Measurements from ENCODE around the gene CXCL13.
"Not testable (repeated sequence)": the region's sequence is repeated elsewhere in the genome, so short reads cannot be mapped to it uniquely, and the experiment has no call there.

The CXCL13 gene
- total RNA-seq: 0 to 3.9 (median 0) reads per million in 18 experiments

GRCh38 chr4:77605210-77605902 is at the start of gene CXCL13:
TSS of gene CXCL13 (plus strand) at chr4:77605820. CDS start at chr4:77605866, 46 bp downstream.
- DNase-seq: no peak

- DNase-seq: no peak
Measured at GRCh38 chr4:77560170-77560569, 45.5 kb upstream of the CXCL13 start.

GRCh38 chr4:77561720-77562119 is 43.9 kb upstream of the CXCL13 start:
- DNase-seq: not testable (repeated sequence)

DNA sequence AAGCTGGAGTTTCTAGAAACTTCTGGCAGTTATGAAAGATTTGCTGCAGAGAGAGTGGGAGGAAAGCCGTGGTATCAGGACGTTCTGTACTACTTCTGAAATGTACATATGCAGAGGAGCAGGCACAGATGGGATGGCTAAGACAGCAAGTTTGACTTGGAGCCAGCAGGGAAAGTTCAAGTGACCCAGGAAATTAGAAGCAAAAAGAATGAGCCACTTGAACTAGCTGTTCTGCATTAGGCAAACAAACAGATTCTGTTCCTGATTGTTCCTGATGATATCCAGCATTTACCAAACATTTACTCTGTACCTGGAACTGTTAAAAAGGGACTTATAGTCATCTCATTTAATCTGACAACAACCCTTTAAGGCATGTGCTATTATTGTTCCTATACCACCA is 41.4 kb upstream of the CXCL13 start:
- no peak for DNase-seq

GRCh38 chr4:77566148-77566547 is 39.5 kb upstream of the CXCL13 start:
- no peak for DNase-seq

DNA sequence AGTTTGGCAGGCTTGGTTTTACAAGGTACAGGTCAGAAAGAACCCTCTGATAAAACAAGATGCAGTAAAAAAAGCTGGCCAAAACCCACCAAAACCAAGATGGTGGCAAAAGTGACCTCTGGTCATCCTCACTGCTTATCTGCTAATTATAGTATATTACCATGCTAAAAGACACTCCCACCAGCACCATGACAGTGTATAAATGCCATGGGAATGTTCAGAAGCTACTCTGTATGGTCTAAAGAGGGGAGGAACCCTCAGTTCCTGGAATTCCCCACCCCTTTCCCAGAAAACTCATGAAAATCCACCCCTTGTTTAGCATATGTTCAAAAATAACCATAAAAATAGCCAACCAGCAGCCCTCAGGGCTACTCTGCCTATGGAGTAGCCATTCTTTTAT is 38.1 kb upstream of the CXCL13 start:
- DNase-seq: no peak

GRCh38 chr4:77570508-77571214 is 35.0 kb upstream of the CXCL13 start:
- not testable (repeated sequence) for DNase-seq

GRCh38 chr4:77576351-77576750 is 29.3 kb upstream of the CXCL13 start:
- no peak for DNase-seq

DNA sequence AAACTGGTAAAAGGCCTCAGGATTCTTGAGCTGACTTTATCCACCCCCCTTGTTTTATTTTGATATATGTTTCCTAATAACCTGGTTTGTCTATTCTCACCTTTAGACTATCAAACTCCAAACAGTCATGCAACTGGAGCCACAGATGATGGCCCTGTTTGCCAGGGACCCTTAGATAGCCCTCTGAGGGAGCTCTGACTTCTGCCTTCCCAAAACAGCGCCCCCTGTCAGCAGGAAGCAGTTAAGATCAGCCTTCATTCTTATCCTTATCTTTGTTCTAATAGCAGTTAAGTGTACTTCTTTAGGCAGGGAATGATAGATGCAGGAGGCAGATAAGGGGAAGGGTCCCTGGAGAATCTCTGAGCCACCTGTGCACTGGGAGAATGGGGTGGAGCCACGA is 27.5 kb upstream of the CXCL13 start:
- DNase-seq: no peak

- no peak for DNase-seq
Measured at GRCh38 chr4:77579406-77580076, 26.1 kb upstream of the CXCL13 start.

DNA sequence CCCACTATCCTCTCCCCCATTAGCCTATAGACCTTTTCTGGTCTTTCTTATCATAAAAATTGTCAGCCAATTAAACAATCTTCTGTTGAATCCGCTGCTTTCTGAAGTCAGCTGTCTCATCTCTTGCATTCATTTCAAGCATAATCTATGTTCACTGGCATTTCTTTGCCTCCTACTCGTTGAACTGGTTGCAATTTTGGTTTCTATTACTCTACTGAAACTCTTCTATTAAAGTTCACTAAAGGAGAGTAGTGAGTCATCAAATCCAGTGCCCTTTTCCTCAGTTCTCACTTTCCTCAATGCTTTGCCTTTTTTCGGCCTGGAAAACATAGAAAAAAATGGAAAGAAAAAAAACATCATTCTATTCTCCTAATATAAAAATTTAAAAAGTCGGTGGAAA is 23.9 kb upstream of the CXCL13 start:
- no peak for DNase-seq

DNA sequence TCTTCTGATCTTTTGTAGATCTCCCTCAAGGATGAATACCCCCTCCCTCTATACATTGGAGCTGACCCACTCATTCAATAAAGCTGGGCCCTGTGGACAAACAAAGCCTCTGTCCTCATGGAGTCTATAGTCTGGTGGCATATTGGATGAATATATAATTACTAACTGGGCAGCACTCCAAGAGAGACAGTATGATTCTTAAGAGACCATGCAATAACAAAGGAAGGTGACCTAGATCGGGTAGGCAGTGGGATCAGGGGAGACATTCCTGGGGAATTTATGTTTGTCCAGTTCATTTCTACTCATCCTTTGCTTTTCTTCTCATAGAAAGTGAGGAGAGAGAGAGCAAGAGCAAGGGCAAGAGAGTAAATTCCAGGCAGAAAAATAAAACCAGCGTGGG is 23.5 kb upstream of the CXCL13 start:
- DNase-seq: no peak

DNA sequence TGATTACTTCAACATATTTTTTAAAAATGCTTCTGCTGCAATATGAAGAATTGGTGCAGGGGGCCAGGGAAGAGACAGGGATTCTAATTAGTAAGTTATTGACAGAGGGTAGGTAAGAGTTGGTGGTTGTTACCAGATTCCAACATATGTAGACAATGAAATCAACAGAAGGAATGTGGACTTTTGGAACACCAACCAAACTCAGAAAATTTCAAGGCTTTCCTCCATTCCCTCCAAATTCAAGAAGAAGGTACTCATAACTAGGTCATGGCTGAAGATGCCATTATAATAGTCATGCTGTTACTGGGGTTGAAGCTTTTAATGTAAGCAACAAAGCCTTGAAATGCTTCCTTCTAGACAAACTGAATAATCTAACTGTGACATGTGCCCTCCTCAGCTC is 22.9 kb upstream of the CXCL13 start:
- DNase-seq: no peak

DNA sequence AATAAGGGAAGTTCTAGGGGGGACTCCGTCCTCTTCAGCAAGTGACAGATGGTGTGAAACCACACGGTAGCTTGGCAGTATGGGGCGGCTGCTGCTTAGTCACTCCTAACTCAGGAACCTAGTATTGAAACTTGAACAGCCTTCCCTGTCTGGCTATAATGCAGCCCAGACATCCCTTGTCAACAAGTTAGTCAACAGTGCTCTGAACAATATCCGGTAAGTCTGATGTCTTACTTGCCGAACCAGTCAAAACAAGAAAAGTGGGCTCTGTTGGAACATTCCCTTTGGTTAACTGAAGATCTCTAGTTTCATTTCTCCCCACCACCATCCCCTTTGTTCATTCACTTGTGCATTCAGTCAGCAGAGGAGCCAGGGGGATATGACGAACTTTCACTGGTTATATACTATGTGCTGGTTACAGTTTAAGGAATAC is 18.7 kb upstream of the CXCL13 start:
- peak in 1 of 2 donors; percentile 10 for DNase-seq

DNA sequence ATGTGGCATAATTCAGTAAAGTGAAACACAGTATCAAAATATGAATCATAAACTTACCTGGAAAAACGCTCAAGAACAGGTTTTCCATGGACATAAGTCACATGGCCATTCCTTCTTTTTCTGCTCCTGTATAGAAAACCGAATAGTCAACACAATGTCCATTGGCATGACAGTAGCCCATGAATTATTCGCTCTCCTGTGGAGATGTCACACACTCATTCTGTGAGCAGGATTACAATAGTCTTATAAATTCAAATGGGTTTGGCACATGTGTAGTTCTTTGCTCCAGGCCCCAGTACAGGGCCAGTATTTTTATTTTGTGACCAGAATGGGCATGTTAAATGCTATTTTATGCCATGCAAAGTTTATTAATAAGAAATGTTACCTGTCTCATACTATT is 15.1 kb upstream of the CXCL13 start:
- no peak for DNase-seq

GRCh38 chr4:77591532-77591931 is 14.1 kb upstream of the CXCL13 start:
- DNase-seq: no peak

- DNase-seq: no peak
Measured at GRCh38 chr4:77593101-77593500, 12.5 kb upstream of the CXCL13 start.

GRCh38 chr4:77593993-77594392 is 11.6 kb upstream of the CXCL13 start:
- DNase-seq: no peak

DNA sequence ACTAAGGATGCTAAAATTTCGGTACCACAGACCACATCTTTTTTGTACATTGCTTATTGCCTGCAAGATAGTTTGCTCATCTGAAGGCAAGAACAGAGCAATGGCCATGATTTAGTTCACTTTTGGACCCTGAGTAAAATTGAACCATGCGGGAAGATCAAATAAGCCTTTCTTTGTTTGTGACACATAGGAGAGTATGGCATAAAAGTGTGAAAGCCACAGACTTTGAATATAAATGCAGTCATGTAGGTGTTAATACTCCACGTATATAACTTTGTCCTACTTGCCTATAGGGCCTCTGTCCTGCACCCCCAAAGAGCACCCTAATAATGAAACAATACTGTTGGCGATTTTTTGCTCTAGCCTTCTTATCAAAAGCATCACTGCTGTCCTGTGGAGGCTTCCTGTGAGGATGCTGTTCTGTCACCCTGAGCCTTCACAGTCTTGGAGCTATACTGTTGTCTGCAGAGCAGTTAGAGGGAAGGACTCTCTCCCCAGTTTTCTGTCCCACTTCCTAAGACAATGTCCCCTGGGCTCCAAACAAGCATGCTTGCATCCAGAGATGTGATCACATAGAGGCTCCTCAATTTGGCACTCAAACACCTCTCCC is 10.2 kb upstream of the CXCL13 start:
- no peak for DNase-seq

DNA sequence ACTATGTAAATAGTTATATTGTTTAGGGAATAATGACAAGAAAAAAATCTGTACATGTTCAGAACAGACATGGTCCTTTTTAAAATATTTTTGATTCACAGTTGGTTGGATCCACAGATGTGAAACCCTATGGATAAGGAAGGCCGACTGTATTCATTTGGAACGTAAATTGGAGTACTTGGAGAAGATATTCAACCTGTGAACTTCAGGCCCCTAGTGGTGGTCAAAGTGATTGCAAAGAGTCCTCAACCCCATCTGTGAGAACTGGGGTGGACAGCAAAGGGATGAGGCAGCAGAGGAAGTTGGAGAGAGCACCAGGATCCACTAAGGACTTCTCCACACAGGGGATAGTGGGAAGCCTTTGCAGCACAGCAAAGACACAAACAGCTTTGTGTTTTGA is 6.2 kb upstream of the CXCL13 start:
- DNase-seq: peak; percentile 13 to 31

DNA sequence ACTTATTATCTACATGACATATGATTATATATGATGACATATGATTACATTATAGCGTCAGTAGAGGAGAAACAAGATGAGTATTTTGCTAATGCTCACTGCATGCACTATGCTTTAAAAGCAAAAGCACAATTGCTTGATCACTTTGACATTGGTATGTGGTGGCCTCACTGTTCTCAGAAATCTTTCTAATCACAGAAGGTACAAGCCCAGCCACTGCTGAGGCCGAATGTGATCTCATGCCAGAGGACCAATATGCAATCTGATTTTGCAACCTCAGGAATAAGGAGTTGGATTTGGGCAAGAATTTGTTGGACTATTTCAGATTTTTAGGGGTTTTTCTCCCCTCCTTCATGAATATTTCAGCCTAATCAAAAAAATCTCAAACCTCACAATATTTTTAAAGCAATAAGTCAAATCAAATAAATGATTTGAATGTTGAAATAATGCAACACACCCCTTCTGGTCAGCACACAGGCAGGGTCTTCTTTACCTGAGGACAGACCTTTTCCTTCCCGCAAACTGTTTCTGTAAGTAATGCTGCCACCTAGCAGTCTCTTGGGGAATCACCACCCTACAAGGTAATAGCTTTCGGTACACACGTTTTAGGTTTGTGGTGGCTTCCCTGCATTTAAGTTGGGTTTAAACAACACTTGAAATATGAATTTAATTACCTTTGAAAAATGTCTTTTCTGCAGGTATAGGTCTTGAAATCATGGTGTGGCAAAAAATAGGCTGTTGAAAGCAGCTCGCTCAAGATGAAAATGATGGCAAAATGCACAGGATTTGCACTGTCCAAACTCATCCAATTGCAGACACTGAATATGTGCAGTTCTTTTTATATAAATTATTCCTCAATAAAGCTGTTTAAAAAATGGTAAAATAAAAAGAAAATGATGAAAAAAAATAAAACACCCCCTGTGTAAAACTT is 4.8 kb upstream of the CXCL13 start:
- peak in 1 of 2 donors; percentile 15 for DNase-seq

- no peak for DNase-seq
Measured at GRCh38 chr4:77601614-77602187, 3.9 kb upstream of the CXCL13 start.
